AG08396 (cell line): ENCODE measurements around the gene ORAI3.

ENCODE experiments used
- DNase-seq: peaks from one replicate; pipeline ENCODE4 v3.0.0; 2012; ENCODE audit warnings: low spot score, mixed read lengths

The ORAI3 gene

GRCh38 chr16:30971298-30971697 lies 22.4 kb downstream of the ORAI3 start:
- DNase-seq = no peak

GRCh38 chr16:30972872-30973271 lies 24.0 kb downstream of the ORAI3 start:
- peak; percentile 60 for DNase-seq

- no peak for DNase-seq
Observed at GRCh38 chr16:30974348-30974747, 25.5 kb downstream of the ORAI3 start.

GRCh38 chr16:30976486-30976885 lies 27.6 kb downstream of the ORAI3 start:
- DNase-seq = no peak

GRCh38 chr16:30977502-30977901 lies 28.6 kb downstream of the ORAI3 start:
- no peak for DNase-seq

- DNase-seq = no peak
Observed at GRCh38 chr16:30979170-30980022, 30.5 kb downstream of the ORAI3 start.

GRCh38 chr16:30980023-30980371 lies 31.1 kb downstream of the ORAI3 start:
- DNase-seq = no peak

- DNase-seq = no peak
Observed at GRCh38 chr16:30980434-30980833, 31.6 kb downstream of the ORAI3 start.

- DNase-seq = no peak
Observed at GRCh38 chr16:30980959-30981358, 32.1 kb downstream of the ORAI3 start.

GRCh38 chr16:30982548-30983288 lies 33.9 kb downstream of the ORAI3 start:
- DNase-seq = no peak

GRCh38 chr16:30983289-30983889 lies 34.5 kb downstream of the ORAI3 start:
- no peak for DNase-seq

- DNase-seq = no peak
Observed at GRCh38 chr16:30983898-30984610, 35.2 kb downstream of the ORAI3 start.

- DNase-seq = peak; percentile 97
Observed at GRCh38 chr16:30984669-30985400, 36.0 kb downstream of the ORAI3 start, which contains the start of gene HSD3B7. HSD3B7 (plus strand) TSS chr16:30985207; CDS start chr16:30985659, 452 bp downstream.

- DNase-seq = peak; percentile 60
Observed at GRCh38 chr16:30985401-30986128, 36.7 kb downstream of the ORAI3 start.

GRCh38 chr16:30986129-30986991 lies 37.5 kb downstream of the ORAI3 start:
- DNase-seq = no peak

GRCh38 chr16:30987581-30988190 lies 38.8 kb downstream of the ORAI3 start:
- DNase-seq = no peak

GRCh38 chr16:30989469-30990047 lies 40.7 kb downstream of the ORAI3 start:
- no peak for DNase-seq

- no peak for DNase-seq
Observed at GRCh38 chr16:30990105-30990504, 41.2 kb downstream of the ORAI3 start.

GRCh38 chr16:30991052-30991451 lies 42.2 kb downstream of the ORAI3 start:
- no peak for DNase-seq
